ENCODE results near the gene ROMO1.
"Not testable (repeated sequence)": the region's sequence is repeated elsewhere in the genome, so short reads cannot be mapped to it uniquely, and the experiment has no call there.

ROMO1 gene

GRCh38 chr20:35680452-35681183 lies 18.6 kb upstream of the ROMO1 start:
- no peak for DNase-seq (ENCODE audit: low read depth in 3 of 3)

- no peak for DNase-seq (ENCODE audit: low read depth in 3 of 3)
These were observed 17.2 kb upstream of the ROMO1 start for GRCh38 chr20:35681960-35682359.

GRCh38 chr20:35685368-35685767 lies 13.8 kb upstream of the ROMO1 start:
- not testable (repeated sequence) for DNase-seq (ENCODE audit: low read depth in 3 of 3)

GRCh38 chr20:35686872-35687271 lies 12.3 kb upstream of the ROMO1 start:
- DNase-seq (ENCODE audit: low read depth in 3 of 3) = not testable (repeated sequence)

- no peak for DNase-seq (ENCODE audit: low read depth in 3 of 3)
These were observed 8.9 kb upstream of the ROMO1 start for GRCh38 chr20:35690265-35690664.

GRCh38 chr20:35695245-35695749 lies 3.9 kb upstream of the ROMO1 start:
- no peak for DNase-seq (ENCODE audit: low read depth in 3 of 3)

GRCh38 chr20:35695978-35696377 lies 3.2 kb upstream of the ROMO1 start:
- no peak for DNase-seq (ENCODE audit: low read depth in 3 of 3)

GRCh38 chr20:35697696-35698297 lies 1.4 kb upstream of the ROMO1 start:
- DNase-seq (ENCODE audit: low read depth in 3 of 3) = no peak

- DNase-seq (ENCODE audit: low read depth in 3 of 3) = peak in 1 of 3 experiments; percentile 7
These were observed 693 bp upstream of the ROMO1 start for GRCh38 chr20:35698298-35699126.

- DNase-seq (ENCODE audit: low read depth in 3 of 3) = no peak
These were observed 886 bp downstream of the ROMO1 start for GRCh38 chr20:35699957-35700624.

GRCh38 chr20:35700625-35701148 lies 1.5 kb downstream of the ROMO1 start:
- no peak for DNase-seq (ENCODE audit: low read depth in 3 of 3)

- no peak for DNase-seq (ENCODE audit: low read depth in 3 of 3)
These were observed 3.0 kb downstream of the ROMO1 start for GRCh38 chr20:35702051-35702823.

GRCh38 chr20:35702824-35703695 lies 3.9 kb downstream of the ROMO1 start:
- DNase-seq (ENCODE audit: low read depth in 3 of 3) = no peak

- DNase-seq (ENCODE audit: low read depth in 3 of 3) = no peak
These were observed 5.5 kb downstream of the ROMO1 start for GRCh38 chr20:35704514-35705261.

- not testable (repeated sequence) for DNase-seq (ENCODE audit: low read depth in 3 of 3)
These were observed 6.7 kb downstream of the ROMO1 start for GRCh38 chr20:35705894-35706293.

- not testable (repeated sequence) for DNase-seq (ENCODE audit: low read depth in 3 of 3)
These were observed 7.7 kb downstream of the ROMO1 start for GRCh38 chr20:35706591-35707529.

GRCh38 chr20:35708502-35708901 lies 9.3 kb downstream of the ROMO1 start:
- no peak for DNase-seq (ENCODE audit: low read depth in 3 of 3)

GRCh38 chr20:35709259-35709658 lies 10.1 kb downstream of the ROMO1 start:
- no peak for DNase-seq (ENCODE audit: low read depth in 3 of 3)

Data from stimulated activated CD4-positive, alpha-beta T cell treated with anti-CD3 and anti-CD28 coated beads, TNF-alpha, amount 100 ng/mL, for 4 hours (primary cell).